Nucleus accumbens (tissue), 56 donors: ENCODE results near the gene IL16.

ENCODE experiments used
- DNase-seq, 56 donors: peaks; one replicate each; lab custom pipeline; 2025; lab: John Stamatoyannopoulos, UW

IL16 gene

DNA sequence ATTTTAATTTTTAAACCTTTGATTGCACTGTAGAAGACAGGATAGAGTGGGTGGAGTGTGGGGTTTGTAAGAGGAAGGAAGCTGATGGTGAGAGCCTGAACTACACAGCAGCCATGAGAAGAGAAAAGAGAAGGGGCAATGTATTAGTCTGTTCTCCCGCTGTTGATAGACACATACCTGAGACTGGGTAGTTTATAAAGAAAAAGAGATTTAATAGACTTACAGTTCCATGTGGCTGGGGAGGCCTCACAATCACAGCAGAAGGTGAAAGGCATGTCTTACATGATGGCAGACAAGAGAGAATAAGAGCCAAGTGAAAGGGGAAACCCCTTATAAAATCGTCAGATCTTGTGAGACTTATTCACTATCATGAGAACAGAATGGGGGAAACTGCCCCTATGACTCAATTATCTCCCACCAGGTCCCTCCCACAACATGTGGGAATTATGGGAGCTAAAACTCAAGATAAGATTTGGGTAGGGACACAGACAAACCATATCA is 90.0 kb downstream of the IL16 start:
- no peak for DNase-seq

- DNase-seq = no peak
These were observed 91.4 kb downstream of the IL16 start for GRCh38 chr15:81288040-81288439.

DNA sequence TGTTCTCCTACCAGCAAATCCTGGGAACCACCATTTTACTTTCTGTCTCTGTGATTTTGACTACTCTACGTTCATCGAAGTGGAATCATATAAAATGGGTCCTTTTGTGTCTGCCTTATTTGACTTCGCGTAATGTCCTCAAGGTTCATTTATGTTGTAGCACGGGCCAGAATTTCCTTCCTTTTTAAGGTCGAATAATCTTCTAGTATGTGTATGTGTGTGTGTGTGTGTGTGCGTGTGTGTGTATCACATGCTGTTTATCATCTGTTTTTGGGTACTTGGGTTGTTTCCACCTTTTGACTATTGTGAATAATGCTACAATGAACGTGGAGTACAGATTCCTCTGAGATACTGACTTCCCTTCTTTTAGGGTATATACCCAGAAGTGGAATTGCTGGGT is 91.9 kb downstream of the IL16 start:
- DNase-seq = no peak

DNA sequence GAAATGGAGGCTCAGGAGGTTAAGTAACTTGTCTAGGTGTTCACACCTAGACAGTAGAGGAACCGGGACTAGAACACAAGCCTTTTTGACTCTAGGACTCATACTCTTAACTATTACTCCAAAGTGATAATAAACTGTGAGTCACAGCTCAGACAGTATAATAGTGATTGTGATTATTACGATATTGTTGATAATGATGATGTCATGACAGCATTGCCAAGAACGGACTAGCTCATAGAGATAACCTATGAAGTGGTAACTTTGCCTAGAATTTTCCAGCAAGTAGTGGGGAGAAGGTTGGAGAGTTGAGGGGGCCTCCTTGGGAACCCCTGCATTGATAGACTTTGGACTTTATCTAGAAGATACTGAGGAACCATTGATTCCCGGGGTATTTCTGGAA is 93.2 kb downstream of the IL16 start:
- no peak for DNase-seq

DNA sequence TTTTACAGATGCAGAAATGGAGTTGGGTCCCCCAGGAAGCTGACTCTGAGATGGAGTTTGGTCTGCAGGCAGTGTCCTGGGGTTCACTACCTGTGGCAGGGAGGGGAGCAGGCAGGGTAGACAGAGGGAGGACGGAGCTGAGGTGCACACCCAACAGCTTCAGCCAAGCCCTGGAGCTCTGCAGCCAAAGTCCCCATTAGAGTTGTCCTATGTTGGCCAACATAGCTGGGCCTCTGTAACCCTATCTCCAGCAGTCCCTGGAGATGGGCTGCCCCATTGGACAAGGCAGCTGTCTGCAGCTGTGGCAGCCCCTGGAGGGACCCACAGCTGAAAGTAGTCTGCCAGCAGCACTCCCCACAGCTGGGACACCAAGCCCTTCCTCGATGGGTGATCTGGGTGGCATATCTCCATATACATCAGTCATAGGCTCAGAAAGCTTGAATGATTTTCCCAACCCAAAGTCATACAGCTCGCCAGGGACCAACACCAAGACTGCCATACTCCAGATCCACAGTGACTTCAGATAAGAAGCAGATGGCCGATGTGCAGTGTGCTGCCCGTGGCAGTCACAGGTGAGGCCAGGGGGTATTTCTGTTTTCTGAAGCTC is 95.3 kb downstream of the IL16 start:
- DNase-seq = no peak

DNA sequence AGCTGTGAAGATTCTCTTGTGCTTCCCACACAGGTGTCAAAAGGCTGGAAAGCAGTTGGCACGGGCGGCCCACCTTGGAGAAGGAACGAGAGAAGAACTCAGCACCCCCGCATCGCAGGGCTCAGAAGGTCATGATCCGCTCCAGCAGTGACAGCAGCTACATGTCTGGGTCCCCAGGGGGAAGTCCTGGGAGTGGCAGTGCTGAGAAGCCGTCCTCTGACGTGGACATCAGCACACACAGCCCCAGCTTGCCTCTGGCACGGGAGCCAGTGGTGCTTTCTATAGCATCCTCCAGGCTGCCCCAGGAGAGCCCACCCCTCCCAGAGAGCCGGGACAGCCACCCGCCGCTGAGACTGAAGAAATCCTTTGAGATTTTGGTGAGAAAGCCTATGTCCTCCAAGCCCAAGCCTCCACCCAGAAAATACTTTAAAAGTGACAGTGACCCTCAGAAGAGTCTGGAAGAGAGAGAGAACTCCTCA is 95.9 kb downstream of the IL16 start:
- peak in 1 of 56 donors; percentile 13 for DNase-seq

DNA sequence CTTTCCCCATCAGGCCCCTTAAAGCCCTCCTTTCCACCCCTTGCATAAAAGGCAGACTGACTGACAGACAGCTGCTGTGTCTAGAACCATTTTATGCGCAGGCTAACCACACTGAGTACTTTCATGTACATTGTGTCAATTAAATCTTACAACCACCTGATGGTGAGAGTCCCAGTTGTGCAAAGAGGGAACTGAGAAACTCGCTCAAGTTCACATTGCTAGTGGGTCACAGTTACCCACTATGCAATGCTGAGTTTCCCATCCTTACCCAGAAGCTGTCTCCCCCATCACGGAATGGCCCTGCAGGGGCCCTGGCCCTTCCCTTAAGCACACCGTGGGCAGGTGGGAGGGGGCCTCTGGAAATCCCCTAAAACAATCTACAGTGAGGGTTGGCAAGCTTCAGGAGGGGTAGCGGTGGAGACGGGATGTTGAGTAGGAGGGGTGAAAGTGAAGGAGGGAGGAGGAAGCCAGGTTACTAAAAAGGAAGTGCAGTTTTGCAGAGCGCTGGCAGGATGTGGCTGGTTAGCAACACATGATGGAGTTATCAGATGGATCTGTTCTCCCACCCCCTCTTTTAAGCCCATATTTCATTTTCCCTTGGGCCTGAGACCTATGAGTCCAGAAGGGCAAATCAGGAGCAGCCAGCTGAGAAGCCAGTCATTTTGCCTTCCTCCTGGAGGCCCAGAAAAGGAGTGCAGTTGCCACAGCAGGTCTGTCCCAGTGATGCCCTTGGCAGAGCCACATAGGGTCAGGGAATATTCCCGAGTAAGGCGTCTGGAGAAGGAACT is 97.2 kb downstream of the IL16 start:
- peak in 1 of 56 donors; percentile 34 for DNase-seq

DNA sequence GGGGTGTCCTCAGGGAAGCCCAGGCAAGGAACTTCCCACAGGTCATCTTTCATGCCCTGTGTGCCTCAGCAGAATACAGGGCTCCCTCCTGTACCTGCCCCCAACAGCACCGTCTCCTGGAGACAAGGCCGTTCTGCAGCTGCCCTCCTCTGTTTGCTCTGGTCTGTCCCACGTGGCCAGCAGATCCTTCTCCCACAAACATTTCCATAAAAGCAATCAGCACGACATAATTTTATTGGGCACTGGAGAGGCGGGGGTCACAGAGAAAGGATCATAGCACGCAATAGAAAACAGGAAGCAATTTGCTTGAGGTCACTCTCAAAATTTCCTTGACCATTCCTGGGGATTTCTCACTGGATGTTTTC is 97.8 kb downstream of the IL16 start:
- DNase-seq = no peak

- DNase-seq = no peak
These were observed 98.9 kb downstream of the IL16 start for GRCh38 chr15:81295486-81296121.

- DNase-seq = no peak
These were observed 99.5 kb downstream of the IL16 start for GRCh38 chr15:81296186-81296585.

GRCh38 chr15:81296673-81297072 is 100.0 kb downstream of the IL16 start:
- peak in 7 of 56 donors; percentile 10 to 35 (median 16) for DNase-seq

DNA sequence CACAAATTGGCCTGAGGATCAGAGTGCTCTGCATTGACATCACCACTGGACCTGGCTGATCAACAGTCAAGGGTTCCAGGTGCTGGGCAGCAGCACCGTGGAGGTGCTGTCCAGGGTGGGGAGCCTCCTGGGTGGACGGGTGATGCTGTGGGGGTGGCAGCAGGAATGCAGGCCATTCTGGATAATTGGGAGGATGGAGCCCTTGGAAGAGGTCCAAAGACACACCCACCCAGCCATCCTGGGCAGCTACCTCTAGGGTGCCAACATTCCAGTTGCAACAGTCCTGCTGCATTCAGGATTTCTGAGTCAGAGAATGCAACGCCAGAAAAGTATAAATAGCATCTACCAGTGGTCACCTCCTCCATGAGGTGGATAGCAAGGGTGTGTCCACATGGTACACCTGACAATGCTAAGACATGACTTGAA is 100.5 kb downstream of the IL16 start:
- DNase-seq = no peak

GRCh38 chr15:81297603-81298575 is 101.2 kb downstream of the IL16 start:
- no peak for DNase-seq

DNA sequence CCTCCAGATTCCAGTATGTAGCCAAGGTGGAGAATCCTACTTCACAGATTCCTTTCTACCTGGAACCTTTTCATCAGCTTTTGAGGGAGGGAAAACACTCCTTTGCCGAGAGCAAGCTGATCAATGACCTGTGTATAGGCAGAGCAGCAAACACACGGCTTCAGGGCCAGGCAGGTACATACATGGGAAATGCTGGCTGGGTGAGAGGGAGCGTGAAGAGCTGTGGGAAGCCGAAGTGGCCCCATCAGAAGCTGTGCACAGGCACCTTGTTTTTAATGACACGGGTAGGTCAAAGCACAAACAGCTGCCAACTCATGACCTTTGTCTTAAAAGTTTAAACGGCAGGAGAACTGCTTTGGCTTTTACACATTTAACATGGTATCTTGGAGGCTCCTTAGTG is 101.9 kb downstream of the IL16 start:
- DNase-seq = no peak

- DNase-seq = no peak
These were observed 102.5 kb downstream of the IL16 start for GRCh38 chr15:81299156-81299555.

- no peak for DNase-seq
These were observed 103.1 kb downstream of the IL16 start for GRCh38 chr15:81299630-81300273.

GRCh38 chr15:81301385-81301784 is 104.7 kb downstream of the IL16 start:
- DNase-seq = no peak

GRCh38 chr15:81301815-81302399 is 105.2 kb downstream of the IL16 start:
- DNase-seq = peak in 5 of 56 donors; percentile 15 to 43 (median 19)

DNA sequence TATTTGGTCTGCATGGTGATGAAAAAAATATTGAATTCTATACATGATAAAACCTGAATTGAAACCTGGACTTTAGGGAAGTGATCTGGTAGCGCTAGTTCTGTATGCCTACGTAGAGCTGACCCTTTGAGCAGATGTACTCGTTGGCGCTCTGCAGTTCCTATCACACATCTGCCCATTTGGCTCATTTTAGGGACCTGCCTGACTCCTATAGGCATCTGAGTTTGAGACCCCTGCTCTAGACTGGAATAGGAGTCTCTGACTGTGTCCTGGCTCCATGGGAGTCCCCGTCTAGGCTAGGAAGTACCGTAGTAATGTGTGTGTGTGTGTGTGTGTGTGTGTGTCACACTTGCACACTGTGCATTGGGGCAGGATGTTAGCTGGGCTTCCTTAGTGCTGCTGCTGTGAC is 106.0 kb downstream of the IL16 start:
- no peak for DNase-seq
